Measurements from ENCODE around the gene CLMN. TPM values are rescaled to one million over a fixed set of nuclear protein-coding genes. Genes with fewer than 3 reads are reported as not detected.
A peak's percentile ranks its signal among the peaks of the same experiment; 100 is the strongest.

The CLMN gene
- total RNA-seq, 1 donor from 2014 or later: 2.1 TPM

GRCh38 chr14:95150910-95151309 lies 168.8 kb downstream of the CLMN start:
- no peak overlapping the region for H3K9ac ChIP-seq (ENCODE audit: low read depth in 1 of 3, low read length in 3 of 3)
- H3K4me1 ChIP-seq (ENCODE audit: control insufficient read depth in 3 of 3, insufficient read depth in 3 of 3, low read length in 3 of 3): peaks cover 9 to 41% (median 25%) of the 10 kb centered on the region in 3 donors
- H3K36me3 ChIP-seq (ENCODE audit: control insufficient read depth in 3 of 3, insufficient read depth in 3 of 3, low read length in 3 of 3): no peaks in the 10 kb centered on the region
- no peaks in the 10 kb centered on the region for H3K27me3 ChIP-seq (ENCODE audit: control insufficient read depth in 3 of 3, insufficient read depth in 3 of 3, low read length in 3 of 3)
- no peak overlapping the region for H3K27ac ChIP-seq (ENCODE audit: low read depth, low read length)
- H3K9me3 ChIP-seq (ENCODE audit: control insufficient read depth in 3 of 3, low read length in 3 of 3): no peaks in the 10 kb centered on the region
- peak overlapping the region in 1 of 3 donors; percentile 11 for H3K4me3 ChIP-seq (ENCODE audit: low read length in 3 of 3)

DNA sequence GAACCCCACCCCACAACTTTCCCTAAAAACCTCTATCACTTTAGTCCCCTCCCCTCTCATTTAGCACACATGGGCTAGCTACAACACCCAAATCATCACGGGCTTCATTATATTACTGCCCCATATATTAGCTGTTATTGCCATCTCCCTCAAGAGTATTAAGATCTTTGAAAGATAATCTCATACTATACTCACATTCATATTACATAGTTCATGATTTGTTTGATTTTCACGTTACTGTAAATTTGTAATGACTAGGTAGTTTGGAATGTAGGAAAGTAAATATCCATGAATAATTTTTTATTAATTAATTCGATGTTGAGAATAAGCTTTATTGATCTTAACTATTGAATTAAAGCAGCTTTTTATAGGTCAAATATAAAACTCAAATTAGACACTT lies 170.3 kb downstream of the CLMN start:
- Histone ChIP-seq H3K36me3 (ENCODE audit: control insufficient read depth in 3 of 3, insufficient read depth in 3 of 3, low read length in 3 of 3) (no peaks in the 10 kb centered on the region), H3K9me3 (ENCODE audit: control insufficient read depth in 3 of 3, low read length in 3 of 3) (peaks cover 0 to 3% (median 0%) of the 10 kb centered on the region in 3 donors), H3K4me1 (ENCODE audit: control insufficient read depth in 3 of 3, insufficient read depth in 3 of 3, low read length in 3 of 3) (peaks cover 0 to 29% (median 18%) of the 10 kb centered on the region in 3 donors), H3K27me3 (ENCODE audit: control insufficient read depth in 3 of 3, insufficient read depth in 3 of 3, low read length in 3 of 3) (no peaks in the 10 kb centered on the region), H3K9ac (ENCODE audit: low read depth in 1 of 3, low read length in 3 of 3) (no peak overlapping the region), H3K4me3 (ENCODE audit: low read length in 3 of 3) (no peak overlapping the region), H3K27ac (ENCODE audit: low read depth, low read length) (no peak overlapping the region)

DNA sequence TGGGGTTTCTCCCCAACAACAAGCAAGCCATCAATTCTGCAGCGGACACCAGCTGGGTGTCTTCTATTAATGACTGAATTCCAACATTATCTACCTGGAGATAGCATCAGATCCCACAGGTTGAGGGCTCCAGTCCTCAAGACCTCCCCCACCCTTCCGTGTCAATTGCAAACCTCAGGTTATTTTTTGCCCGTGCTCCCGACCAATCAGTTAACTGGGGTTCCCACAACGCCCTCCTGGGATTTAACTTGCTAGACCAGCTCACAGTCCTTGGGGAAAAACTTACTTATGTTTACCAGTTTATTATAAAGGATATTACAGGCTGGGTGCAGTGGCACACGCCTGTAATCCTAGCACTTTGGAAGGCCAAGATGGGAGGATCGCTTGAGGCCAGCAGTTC lies 172.1 kb downstream of the CLMN start:
- Histone ChIP-seq H3K27me3 (ENCODE audit: control insufficient read depth in 3 of 3, insufficient read depth in 3 of 3, low read length in 3 of 3) (no peaks in the 10 kb centered on the region), H3K27ac (ENCODE audit: low read depth, low read length) (no peak overlapping the region), H3K9me3 (ENCODE audit: control insufficient read depth in 3 of 3, low read length in 3 of 3) (peaks cover 0 to 3% (median 0%) of the 10 kb centered on the region in 3 donors), H3K36me3 (ENCODE audit: control insufficient read depth in 3 of 3, insufficient read depth in 3 of 3, low read length in 3 of 3) (no peaks in the 10 kb centered on the region), H3K4me3 (ENCODE audit: low read length in 3 of 3) (no peak overlapping the region), H3K4me1 (ENCODE audit: control insufficient read depth in 3 of 3, insufficient read depth in 3 of 3, low read length in 3 of 3) (peaks cover 0 to 27% (median 19%) of the 10 kb centered on the region in 3 donors), H3K9ac (ENCODE audit: low read depth in 1 of 3, low read length in 3 of 3) (no peak overlapping the region)

DNA sequence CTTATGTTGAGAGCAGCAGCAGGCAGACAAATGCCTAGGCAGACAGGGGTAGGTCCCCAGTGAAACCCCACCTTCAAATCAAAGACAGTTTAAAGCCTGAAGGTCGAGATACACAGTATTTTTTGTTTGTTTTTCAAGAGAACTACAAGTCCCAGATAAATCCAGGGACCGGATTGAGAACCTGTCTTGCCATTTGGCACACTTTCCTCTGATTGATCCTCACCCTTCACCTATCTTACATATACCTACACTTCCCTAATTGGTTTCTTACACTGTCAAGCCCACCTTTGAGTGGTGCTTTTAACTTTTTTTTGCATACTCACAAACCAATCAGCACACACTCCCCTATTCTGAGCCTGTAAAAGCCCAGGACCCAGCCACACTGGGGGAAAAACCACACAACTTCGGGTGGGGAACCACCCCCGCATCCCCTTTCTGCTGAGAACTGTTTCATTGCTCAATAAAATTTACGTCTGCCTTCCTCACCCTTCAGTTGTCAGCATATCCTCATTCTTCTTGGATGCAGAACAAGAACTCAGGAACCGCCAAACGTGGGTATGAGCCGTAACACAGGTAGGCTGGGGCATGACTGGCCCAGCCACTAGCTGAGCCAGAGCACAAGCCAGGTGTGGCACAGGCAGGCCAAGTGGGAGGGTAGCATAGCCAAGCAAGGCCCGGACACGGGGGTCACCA lies 173.5 kb downstream of the CLMN start:
- H3K36me3 ChIP-seq (ENCODE audit: control insufficient read depth in 3 of 3, insufficient read depth in 3 of 3, low read length in 3 of 3): no peaks in the 10 kb centered on the region
- H3K9ac ChIP-seq (ENCODE audit: low read depth in 1 of 3, low read length in 3 of 3): no peak overlapping the region
- no peak overlapping the region for H3K27ac ChIP-seq (ENCODE audit: low read depth, low read length)
- H3K4me1 ChIP-seq (ENCODE audit: control insufficient read depth in 3 of 3, insufficient read depth in 3 of 3, low read length in 3 of 3): peaks cover 0 to 21% (median 18%) of the 10 kb centered on the region in 3 donors
- H3K9me3 ChIP-seq (ENCODE audit: control insufficient read depth in 3 of 3, low read length in 3 of 3): peaks cover 0 to 3% (median 0%) of the 10 kb centered on the region in 3 donors
- no peaks in the 10 kb centered on the region for H3K27me3 ChIP-seq (ENCODE audit: control insufficient read depth in 3 of 3, insufficient read depth in 3 of 3, low read length in 3 of 3)
- no peak overlapping the region for H3K4me3 ChIP-seq (ENCODE audit: low read length in 3 of 3)

DNA sequence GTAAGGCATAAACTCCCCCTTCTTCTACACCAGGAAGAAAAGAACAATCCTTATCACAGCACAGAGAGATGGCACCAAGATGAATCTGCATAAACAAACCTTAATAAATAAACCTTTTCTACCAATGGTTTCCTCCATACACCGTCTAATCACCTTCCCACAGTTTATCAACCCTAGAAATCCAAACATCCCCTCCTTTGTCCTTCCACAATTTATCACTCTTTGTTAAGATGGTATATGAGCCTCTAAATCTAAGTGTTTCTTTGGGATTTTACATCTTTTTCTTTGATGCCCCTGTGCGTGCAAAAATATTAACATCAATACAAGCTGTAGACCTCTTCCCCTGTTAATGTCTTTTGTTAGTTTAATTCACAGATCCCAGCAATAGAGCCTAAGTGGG lies 174.9 kb downstream of the CLMN start:
- Histone ChIP-seq H3K4me3 (ENCODE audit: low read length in 3 of 3) (no peak overlapping the region), H3K27ac (ENCODE audit: low read depth, low read length) (no peak overlapping the region), H3K27me3 (ENCODE audit: control insufficient read depth in 3 of 3, insufficient read depth in 3 of 3, low read length in 3 of 3) (no peaks in the 10 kb centered on the region), H3K4me1 (ENCODE audit: control insufficient read depth in 3 of 3, insufficient read depth in 3 of 3, low read length in 3 of 3) (peaks cover 0 to 22% (median 21%) of the 10 kb centered on the region in 3 donors), H3K36me3 (ENCODE audit: control insufficient read depth in 3 of 3, insufficient read depth in 3 of 3, low read length in 3 of 3) (no peaks in the 10 kb centered on the region), H3K9me3 (ENCODE audit: control insufficient read depth in 3 of 3, low read length in 3 of 3) (peaks cover 0 to 3% (median 0%) of the 10 kb centered on the region in 3 donors), H3K9ac (ENCODE audit: low read depth in 1 of 3, low read length in 3 of 3) (no peak overlapping the region)

DNA sequence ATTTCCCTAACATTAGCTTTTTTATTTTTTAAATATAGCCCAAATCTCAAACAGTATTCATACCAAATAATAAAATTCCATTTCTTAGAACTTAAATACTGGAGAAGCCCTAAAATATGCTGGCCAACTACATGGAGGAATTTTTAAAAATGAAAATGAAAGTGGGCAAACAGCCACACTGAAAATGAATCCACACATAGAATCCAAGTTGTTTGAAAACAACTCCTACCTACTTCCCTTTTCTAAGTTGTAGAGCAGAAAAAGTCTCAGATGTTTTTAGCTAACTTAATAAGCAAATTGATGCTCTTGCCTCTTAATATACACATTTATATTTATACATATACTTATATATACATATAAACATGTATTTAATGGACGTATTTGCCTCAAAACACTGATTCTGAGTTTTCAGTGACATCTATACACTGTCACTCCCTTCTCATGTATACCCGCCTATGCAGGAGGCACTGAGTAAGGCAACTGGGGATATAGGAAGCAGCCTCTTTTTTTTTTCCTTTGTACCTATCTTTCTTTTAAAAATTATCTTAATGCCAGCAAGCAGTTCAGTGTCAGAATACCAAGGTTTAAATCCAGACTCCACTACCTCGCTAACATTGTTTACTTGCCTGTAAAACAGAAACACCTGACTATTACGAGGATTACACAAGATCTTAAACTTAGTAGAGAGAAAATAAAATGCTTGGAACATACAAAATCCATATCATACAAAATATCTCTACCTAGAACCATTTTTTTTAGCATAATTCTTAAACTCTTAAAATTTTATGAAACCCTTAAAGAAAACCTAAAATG lies 175.7 kb downstream of the CLMN start:
- peaks cover 0 to 18% (median 16%) of the 10 kb centered on the region in 3 donors for H3K4me1 ChIP-seq (ENCODE audit: control insufficient read depth in 3 of 3, insufficient read depth in 3 of 3, low read length in 3 of 3)
- peak overlapping the region; percentile 30 for H3K27ac ChIP-seq (ENCODE audit: low read depth, low read length)
- H3K36me3 ChIP-seq (ENCODE audit: control insufficient read depth in 3 of 3, insufficient read depth in 3 of 3, low read length in 3 of 3): no peaks in the 10 kb centered on the region
- H3K9me3 ChIP-seq (ENCODE audit: control insufficient read depth in 3 of 3, low read length in 3 of 3): peaks cover 0 to 3% (median 0%) of the 10 kb centered on the region in 3 donors
- H3K9ac ChIP-seq (ENCODE audit: low read depth in 1 of 3, low read length in 3 of 3): no peak overlapping the region
- H3K27me3 ChIP-seq (ENCODE audit: control insufficient read depth in 3 of 3, insufficient read depth in 3 of 3, low read length in 3 of 3): no peaks in the 10 kb centered on the region
- H3K4me3 ChIP-seq (ENCODE audit: low read length in 3 of 3): peak overlapping the region in 1 of 3 donors; percentile 27

- no peak overlapping the region for H3K9ac ChIP-seq (ENCODE audit: low read depth in 1 of 3, low read length in 3 of 3)
- no peak overlapping the region for H3K4me3 ChIP-seq (ENCODE audit: low read length in 3 of 3)
- no peaks in the 10 kb centered on the region for H3K36me3 ChIP-seq (ENCODE audit: control insufficient read depth in 3 of 3, insufficient read depth in 3 of 3, low read length in 3 of 3)
- no peak overlapping the region for H3K27ac ChIP-seq (ENCODE audit: low read depth, low read length)
- peaks cover 0 to 3% (median 0%) of the 10 kb centered on the region in 3 donors for H3K9me3 ChIP-seq (ENCODE audit: control insufficient read depth in 3 of 3, low read length in 3 of 3)
- no peaks in the 10 kb centered on the region for H3K27me3 ChIP-seq (ENCODE audit: control insufficient read depth in 3 of 3, insufficient read depth in 3 of 3, low read length in 3 of 3)
- peaks cover 0 to 23% (median 11%) of the 10 kb centered on the region in 3 donors for H3K4me1 ChIP-seq (ENCODE audit: control insufficient read depth in 3 of 3, insufficient read depth in 3 of 3, low read length in 3 of 3)
Measured at GRCh38 chr14:95142208-95142607, 177.5 kb downstream of the CLMN start.

DNA sequence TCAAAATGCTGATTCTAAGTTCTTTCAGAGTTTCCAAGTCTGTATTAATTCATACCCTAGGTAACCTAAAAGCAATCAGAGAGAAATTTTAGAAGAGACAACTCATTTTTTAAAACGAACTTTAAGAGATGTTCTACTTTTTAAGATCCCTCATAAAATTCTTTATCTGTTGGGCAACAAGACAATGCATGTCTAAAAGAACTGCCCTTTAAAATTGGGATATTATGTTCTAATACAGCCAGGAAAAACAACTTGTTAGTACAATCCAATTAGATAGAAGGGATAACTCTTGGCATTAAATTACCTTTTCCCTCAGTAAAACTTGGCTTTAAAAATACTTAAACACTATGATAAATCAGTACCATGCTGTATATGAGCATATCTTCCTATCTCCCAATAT lies 178.0 kb downstream of the CLMN start:
- Histone ChIP-seq H3K27ac (ENCODE audit: low read depth, low read length) (no peak overlapping the region), H3K4me1 (ENCODE audit: control insufficient read depth in 3 of 3, insufficient read depth in 3 of 3, low read length in 3 of 3) (peaks cover 0 to 23% (median 11%) of the 10 kb centered on the region in 3 donors), H3K27me3 (ENCODE audit: control insufficient read depth in 3 of 3, insufficient read depth in 3 of 3, low read length in 3 of 3) (no peaks in the 10 kb centered on the region), H3K4me3 (ENCODE audit: low read length in 3 of 3) (no peak overlapping the region), H3K9me3 (ENCODE audit: control insufficient read depth in 3 of 3, low read length in 3 of 3) (peaks cover 0 to 3% (median 0%) of the 10 kb centered on the region in 3 donors), H3K36me3 (ENCODE audit: control insufficient read depth in 3 of 3, insufficient read depth in 3 of 3, low read length in 3 of 3) (no peaks in the 10 kb centered on the region), H3K9ac (ENCODE audit: low read depth in 1 of 3, low read length in 3 of 3) (no peak overlapping the region)

- Histone ChIP-seq H3K4me1 (ENCODE audit: control insufficient read depth in 3 of 3, insufficient read depth in 3 of 3, low read length in 3 of 3) (peaks cover 0 to 23% (median 11%) of the 10 kb centered on the region in 3 donors), H3K9ac (ENCODE audit: low read depth in 1 of 3, low read length in 3 of 3) (peak overlapping the region in 1 of 3 donors; percentile 1), H3K4me3 (ENCODE audit: low read length in 3 of 3) (no peak overlapping the region), H3K27me3 (ENCODE audit: control insufficient read depth in 3 of 3, insufficient read depth in 3 of 3, low read length in 3 of 3) (no peaks in the 10 kb centered on the region), H3K9me3 (ENCODE audit: control insufficient read depth in 3 of 3, low read length in 3 of 3) (peaks cover 0 to 3% (median 0%) of the 10 kb centered on the region in 3 donors), H3K27ac (ENCODE audit: low read depth, low read length) (peak overlapping the region; percentile 15), H3K36me3 (ENCODE audit: control insufficient read depth in 3 of 3, insufficient read depth in 3 of 3, low read length in 3 of 3) (no peaks in the 10 kb centered on the region)
Measured at GRCh38 chr14:95140060-95140858, 179.4 kb downstream of the CLMN start.

All from skeletal muscle tissue (tissue), 4 donors.